GM23248 (cell line): ENCODE results near the gene INHBE. TPM values are rescaled to one million over a fixed set of nuclear protein-coding genes. Genes with fewer than 3 reads are reported as not detected.

Source experiments
- DNase-seq: peaks from one replicate; pipeline ENCODE4 v3.0.0-alpha.2; 2015
- H2AFZ ChIP-seq: fragments of 200-600 bp; sonication (generic); 2 replicates; pipeline ENCODE4 v1.6.1; 2016; ENCODE audit warnings: antibody characterized with exemption
- H3F3A ChIP-seq: fragments of 200-600 bp; sonication (generic); 2 replicates; pipeline ENCODE4 v1.6.1; 2016; ENCODE audit warnings: mild to moderate bottlenecking, antibody characterized with exemption, mixed run types; ENCODE audit not compliant: insufficient read depth
- H3K27ac ChIP-seq: fragments of 200-600 bp; sonication (generic); 2 replicates; pipeline ENCODE4 v1.5.1; 2016; ENCODE audit warnings: mild to moderate bottlenecking
- H3K27me3 ChIP-seq: fragments of 200-600 bp; sonication (generic); replicated peaks from 2 replicates; pipeline ENCODE4 v1.6.1; 2016; ENCODE audit warnings: mild to moderate bottlenecking; ENCODE audit not compliant: insufficient read depth
- H3K36me3 ChIP-seq: fragments of 200-600 bp; sonication (generic); 2 replicates; pipeline ENCODE4 v1.6.1; 2016; ENCODE audit warnings: low read depth, mild to moderate bottlenecking
- H3K4me1 ChIP-seq: fragments of 200-600 bp; sonication (generic); 2 replicates; pipeline ENCODE4 v1.6.1; 2016; ENCODE audit warnings: mild to moderate bottlenecking; ENCODE audit not compliant: insufficient read depth
- H3K4me2 ChIP-seq: fragments of 200-600 bp; sonication (generic); one replicate; pipeline ENCODE4 v1.6.1; 2016; ENCODE audit warnings: mild to moderate bottlenecking; ENCODE audit not compliant: unreplicated experiment
- H3K4me3 ChIP-seq: fragments of 200-600 bp; sonication (generic); 2 replicates; pipeline ENCODE4 v1.5.1; 2016; ENCODE audit warnings: mild to moderate bottlenecking
- H3K79me2 ChIP-seq: fragments of 200-600 bp; sonication (generic); 2 replicates; pipeline ENCODE4 v1.6.1; 2016; ENCODE audit warnings: mild to moderate bottlenecking; ENCODE audit not compliant: insufficient read depth
- H3K9ac ChIP-seq: fragments of 200-600 bp; sonication (generic); 2 replicates; pipeline ENCODE4 v1.6.1; 2016; ENCODE audit warnings: mild to moderate bottlenecking
- H3K9me2 ChIP-seq: fragments of 200-600 bp; sonication (generic); 2 replicates; pipeline ENCODE4 v1.6.1; 2016; ENCODE audit warnings: mixed run types, mild to moderate bottlenecking, moderate library complexity; ENCODE audit not compliant: insufficient read depth
- H3K9me3 ChIP-seq: fragments of 200-600 bp; sonication (generic); one replicate; pipeline ENCODE4 v1.6.1; 2017; ENCODE audit warnings: low read depth
- H4K20me1 ChIP-seq: fragments of 200-600 bp; sonication (generic); 2 replicates; pipeline ENCODE4 v1.6.0; 2016; ENCODE audit not compliant: insufficient read depth
- EZH2 ChIP-seq: fragments of 200-600 bp; sonication (generic); IDR thresholded peaks from 2 replicates; pipeline ENCODE4 v1.6.1; 2018; ENCODE audit warnings: antibody characterized with exemption, mild to moderate bottlenecking; ENCODE audit not compliant: insufficient read depth, poor library complexity, severe bottlenecking
- EZH2phosphoT487 ChIP-seq: fragments of 200-600 bp; sonication (generic); IDR thresholded peaks from 2 replicates; pipeline ENCODE4 v1.6.1; 2018; ENCODE audit warnings: antibody characterized with exemption, moderate library complexity, mild to moderate bottlenecking, low read depth; ENCODE audit not compliant: insufficient read depth
- WGBS, 2 experiments: methylation state at CpG; one replicate each; pipeline ENCODE4 v1.1.6; 2015 to 2017; ENCODE audit warnings: low lambda C conversion rate in 2 of 2, low coverage in 1 of 2; ENCODE audit errors: missing lambda C conversion rate in 2 of 2; 5-methylcytosine and 5-hydroxymethylcytosine counted together
- in situ Hi-C: fragments of 300-500 bp; cut with MboI; formaldehyde crosslinking; loops from 2 replicates; pipeline ENCODE4 v1.15.0; 2020
- polyA plus RNA-seq: library from polyadenylated mRNA; unstranded; fragments of >200 nt; fragmentation: Nextera tagmentation; extraction: Ambion mirVana; gene quantifications from 2 replicates; pipeline ENCODE4 v1.2.1, GENCODE V29; 2016
- total RNA-seq: library from RNA; depleted of rRNA; stranded (reverse); fragments of >200 nt; shearing (Covaris generic); gene quantifications from 2 replicates; pipeline ENCODE4 v1.2.3, GENCODE V29; 2014

INHBE gene
- total and polyA plus RNA-seq, 2 experiments from 2014 or later: 0.24 to 0.65 TPM

- Histone ChIP-seq H4K20me1 (no peaks in the 10 kb centered on the region), H3K27me3 (peaks cover 57% of the 10 kb centered on the region), H3K9me3 (no peaks in the 10 kb centered on the region), H3K79me2 (no peaks in the 10 kb centered on the region), H3K4me1 (no peaks in the 10 kb centered on the region), H3K27ac (no peak overlapping the region), H3F3A (no peaks in the 10 kb centered on the region), H3K9ac (no peak overlapping the region), H3K4me2 (peak overlapping the region; percentile 39), H3K9me2 (no peaks in the 10 kb centered on the region), H3K4me3 (peak overlapping the region; percentile 45), H3K36me3 (no peaks in the 10 kb centered on the region), H2AFZ (no peak overlapping the region)
- in situ Hi-C loops: no loop called here
- DNase-seq: no peak
- 25 to 28% methylated on average over 19 to 29 of the region's 29 CpGs for WGBS, 2 experiments
- TF ChIP-seq EZH2phosphoT487 (no peak), EZH2 (no peak)
These were observed 21.3 kb downstream of the INHBE start for GRCh38 chr12:57476162-57476992.

- no peaks in the 10 kb centered on the region for H3K9me3 ChIP-seq
- no peak overlapping the region for H3K27ac ChIP-seq
- no peaks in the 10 kb centered on the region for H4K20me1 ChIP-seq
- no peak overlapping the region for H3K9ac ChIP-seq
- no peaks in the 10 kb centered on the region for H3F3A ChIP-seq
- TF ChIP-seq EZH2 (no peak), EZH2phosphoT487 (no peak)
- no peak overlapping the region for H2AFZ ChIP-seq
- 89 to 92% methylated on average over 12 to 15 of the region's 15 CpGs for WGBS, 2 experiments
- no peaks in the 10 kb centered on the region for H3K36me3 ChIP-seq
- no peak overlapping the region for H3K4me3 ChIP-seq
- no peak overlapping the region for H3K4me2 ChIP-seq
- H3K79me2 ChIP-seq: no peaks in the 10 kb centered on the region
- in situ Hi-C loops: no loop called here
- no peak for DNase-seq
- peaks cover 57% of the 10 kb centered on the region for H3K27me3 ChIP-seq
- no peaks in the 10 kb centered on the region for H3K9me2 ChIP-seq
- no peaks in the 10 kb centered on the region for H3K4me1 ChIP-seq
These were observed 22.0 kb downstream of the INHBE start for GRCh38 chr12:57476993-57477709.

GRCh38 chr12:57477710-57478681, 22.9 kb downstream of the INHBE start:
- no peak overlapping the region for H3K27ac ChIP-seq
- H4K20me1 ChIP-seq: no peaks in the 10 kb centered on the region
- peaks cover 49% of the 10 kb centered on the region for H3K27me3 ChIP-seq
- WGBS, 2 experiments: 70 to 71% methylated on average over 10 to 12 of the region's 12 CpGs
- no peak for DNase-seq
- no peak for TF ChIP-seq EZH2
- H2AFZ ChIP-seq: no peak overlapping the region
- no peak overlapping the region for H3K4me2 ChIP-seq
- H3K4me1 ChIP-seq: no peaks in the 10 kb centered on the region
- no peak overlapping the region for H3K4me3 ChIP-seq
- H3K36me3 ChIP-seq: no peaks in the 10 kb centered on the region
- no peaks in the 10 kb centered on the region for H3K9me2 ChIP-seq
- H3K9ac ChIP-seq: no peak overlapping the region
- in situ Hi-C loops: no loop called here
- H3F3A ChIP-seq: peaks cover under 1% of the 10 kb centered on the region; the same call in 1 of the 2 replicates
- no peaks in the 10 kb centered on the region for H3K9me3 ChIP-seq
- H3K79me2 ChIP-seq: no peaks in the 10 kb centered on the region

- no peaks in the 10 kb centered on the region for H3K9me3 ChIP-seq
- no peak for TF ChIP-seq EZH2
- TF ChIP-seq EZH2phosphoT487: no peak
- WGBS, 2 experiments: 84 to 85% methylated on average over 10 of the region's 10 CpGs
- no peak overlapping the region for H3K27ac ChIP-seq
- DNase-seq: no peak
- no peak overlapping the region for H2AFZ ChIP-seq
- H3K4me1 ChIP-seq: 0 out of 2 replicates have a peak, but pooled peaks cover 7% of the 10 kb centered on the region
- in situ Hi-C loops: no loop called here
- H3K27me3 ChIP-seq: peaks cover 39% of the 10 kb centered on the region
- no peaks in the 10 kb centered on the region for H3K79me2 ChIP-seq
- no peaks in the 10 kb centered on the region for H4K20me1 ChIP-seq
- peaks cover 8% of the 10 kb centered on the region for H3F3A ChIP-seq
- no peak overlapping the region for H3K4me3 ChIP-seq
- no peaks in the 10 kb centered on the region for H3K9me2 ChIP-seq
- H3K36me3 ChIP-seq: no peaks in the 10 kb centered on the region
- no peak overlapping the region for H3K9ac ChIP-seq
- no peak overlapping the region for H3K4me2 ChIP-seq
These were observed 23.9 kb downstream of the INHBE start for GRCh38 chr12:57479043-57479375.
